PC-3 (cell line): ENCODE measurements around the gene SNAPC2.

ENCODE experiments used
- EZH2 ChIP-seq: fragments of 300-600 bp; sonication (generic); IDR thresholded peaks from one replicate; pipeline ENCODE4 v1.6.1; 2017; ENCODE audit warnings: antibody characterized with exemption, mild to moderate bottlenecking, low read length; ENCODE audit not compliant: unreplicated experiment
- EZH2phosphoT487 ChIP-seq: fragments of 300-600 bp; sonication (generic); IDR thresholded peaks from 2 replicates; pipeline ENCODE4 v1.6.1; 2018; ENCODE audit warnings: mild to moderate bottlenecking, antibody characterized with exemption, low read length, borderline replicate concordance
- TF ChIP-seq, protein P1 (sequence below): fragments of 300-600 bp; sonication (generic); conservative IDR thresholded peaks from 2 replicates; pipeline ENCODE4 v1.5.1; 2017; ENCODE audit warnings: antibody characterized with exemption, low read depth, mild to moderate bottlenecking, low read length

DNA sequence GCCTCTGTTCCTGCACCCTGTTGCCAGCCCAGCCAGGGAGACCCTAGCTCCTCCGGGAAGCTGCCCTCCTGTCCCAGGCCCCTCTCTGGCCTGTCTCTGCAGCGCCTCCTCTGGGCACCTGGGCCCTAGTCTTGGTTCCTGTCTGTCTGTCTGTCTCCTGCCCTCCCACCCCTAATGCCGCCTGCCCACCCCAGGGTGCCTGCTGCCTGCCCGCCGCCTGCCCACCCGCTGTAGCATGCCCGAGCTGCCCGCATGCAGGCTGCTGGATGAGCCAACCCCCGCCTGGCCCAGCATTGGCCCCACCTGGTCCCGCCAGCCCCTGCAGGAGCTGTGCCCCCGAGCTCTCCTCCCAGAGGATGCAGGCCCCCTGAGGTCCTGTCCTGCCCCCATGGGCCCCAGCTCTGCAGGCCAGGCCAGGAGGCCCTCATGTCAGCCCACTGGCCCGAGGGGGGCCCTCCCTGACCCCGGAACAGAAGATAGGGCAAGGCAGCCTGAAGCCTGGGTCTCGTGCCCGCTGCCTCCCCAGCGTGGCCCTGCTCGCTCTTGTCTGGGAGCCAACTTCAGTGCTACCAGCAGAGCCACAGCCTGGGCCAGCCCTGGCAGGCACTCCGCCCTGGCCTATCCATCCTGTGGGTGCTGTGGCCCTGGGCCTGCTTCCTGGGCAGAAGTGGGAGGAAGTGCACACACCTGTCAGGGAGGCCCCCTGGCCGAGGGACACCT is 11.2 kb upstream of the SNAPC2 start:
- TF ChIP-seq EZH2 (no peak), EZH2phosphoT487 (no peak)
- TF ChIP-seq, protein P1, sequence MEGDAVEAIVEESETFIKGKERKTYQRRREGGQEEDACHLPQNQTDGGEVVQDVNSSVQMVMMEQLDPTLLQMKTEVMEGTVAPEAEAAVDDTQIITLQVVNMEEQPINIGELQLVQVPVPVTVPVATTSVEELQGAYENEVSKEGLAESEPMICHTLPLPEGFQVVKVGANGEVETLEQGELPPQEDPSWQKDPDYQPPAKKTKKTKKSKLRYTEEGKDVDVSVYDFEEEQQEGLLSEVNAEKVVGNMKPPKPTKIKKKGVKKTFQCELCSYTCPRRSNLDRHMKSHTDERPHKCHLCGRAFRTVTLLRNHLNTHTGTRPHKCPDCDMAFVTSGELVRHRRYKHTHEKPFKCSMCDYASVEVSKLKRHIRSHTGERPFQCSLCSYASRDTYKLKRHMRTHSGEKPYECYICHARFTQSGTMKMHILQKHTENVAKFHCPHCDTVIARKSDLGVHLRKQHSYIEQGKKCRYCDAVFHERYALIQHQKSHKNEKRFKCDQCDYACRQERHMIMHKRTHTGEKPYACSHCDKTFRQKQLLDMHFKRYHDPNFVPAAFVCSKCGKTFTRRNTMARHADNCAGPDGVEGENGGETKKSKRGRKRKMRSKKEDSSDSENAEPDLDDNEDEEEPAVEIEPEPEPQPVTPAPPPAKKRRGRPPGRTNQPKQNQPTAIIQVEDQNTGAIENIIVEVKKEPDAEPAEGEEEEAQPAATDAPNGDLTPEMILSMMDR, result peak; percentile 21; the same call in 1 of the 2 replicates
